Prostate gland (tissue), 2 donors: ENCODE results near the gene RAB40C.
"Not testable (repeated sequence)": the region's sequence is repeated elsewhere in the genome, so short reads cannot be mapped to it uniquely, and the experiment has no call there.

Experiments
- POLR2A ChIP-seq: fragments of 450-650 bp; IDR thresholded peaks from one replicate; pipeline ENCODE4 v1.6.1; 2016; ENCODE audit warnings: antibody characterized with exemption, mild to moderate bottlenecking
- TF ChIP-seq, protein P1 (sequence below), 4 experiments: fragments of 200-600 bp in 2 of 4; fragments of 450-650 bp in 2 of 4; sonication (generic) in 2 of 4; IDR thresholded peaks; 1 replicate in 3 of 4; 2 replicates in 1 of 4; pipeline ENCODE4 v1.5.1; 2016 to 2019; ENCODE audit warnings: antibody characterized with exemption in 4 of 4, mild to moderate bottlenecking in 2 of 4, moderate library complexity in 2 of 4

DNA sequence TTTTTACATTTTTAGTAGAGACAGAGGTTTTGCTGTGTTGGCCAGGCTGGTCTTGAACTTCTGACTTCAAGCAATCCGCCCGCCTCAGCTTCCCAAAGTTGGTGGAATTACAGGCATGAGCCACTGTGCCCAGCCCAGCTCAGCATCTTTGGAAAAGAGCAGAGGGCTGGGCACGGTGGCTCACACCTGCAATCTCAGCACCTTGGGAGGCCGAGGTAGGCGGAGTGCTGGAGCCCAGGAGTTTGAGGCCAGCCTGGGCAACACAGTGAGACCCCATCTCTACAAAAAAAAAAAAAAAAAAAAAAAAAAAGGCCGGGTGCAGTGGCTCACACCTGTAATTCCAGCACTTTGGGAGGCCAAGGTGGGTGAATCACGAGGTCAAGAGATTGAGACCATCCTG is 7.8 kb downstream of the RAB40C start:
- TF ChIP-seq, protein P1, sequence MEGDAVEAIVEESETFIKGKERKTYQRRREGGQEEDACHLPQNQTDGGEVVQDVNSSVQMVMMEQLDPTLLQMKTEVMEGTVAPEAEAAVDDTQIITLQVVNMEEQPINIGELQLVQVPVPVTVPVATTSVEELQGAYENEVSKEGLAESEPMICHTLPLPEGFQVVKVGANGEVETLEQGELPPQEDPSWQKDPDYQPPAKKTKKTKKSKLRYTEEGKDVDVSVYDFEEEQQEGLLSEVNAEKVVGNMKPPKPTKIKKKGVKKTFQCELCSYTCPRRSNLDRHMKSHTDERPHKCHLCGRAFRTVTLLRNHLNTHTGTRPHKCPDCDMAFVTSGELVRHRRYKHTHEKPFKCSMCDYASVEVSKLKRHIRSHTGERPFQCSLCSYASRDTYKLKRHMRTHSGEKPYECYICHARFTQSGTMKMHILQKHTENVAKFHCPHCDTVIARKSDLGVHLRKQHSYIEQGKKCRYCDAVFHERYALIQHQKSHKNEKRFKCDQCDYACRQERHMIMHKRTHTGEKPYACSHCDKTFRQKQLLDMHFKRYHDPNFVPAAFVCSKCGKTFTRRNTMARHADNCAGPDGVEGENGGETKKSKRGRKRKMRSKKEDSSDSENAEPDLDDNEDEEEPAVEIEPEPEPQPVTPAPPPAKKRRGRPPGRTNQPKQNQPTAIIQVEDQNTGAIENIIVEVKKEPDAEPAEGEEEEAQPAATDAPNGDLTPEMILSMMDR (IDR thresholded peaks at IDR 0.05) = not testable (repeated sequence)
- TF ChIP-seq POLR2A = not testable (repeated sequence)
